PC-9 (cell line): Measurements from ENCODE around the gene FBH1.

Source experiments
- CTCF ChIP-seq: fragments of 200-600 bp; sonication (generic); conservative IDR thresholded peaks from 2 replicates; pipeline ENCODE4 v1.6.1; 2017; ENCODE audit warnings: mixed run types, antibody characterized with exemption, mild to moderate bottlenecking, moderate library complexity
- EZH2 ChIP-seq: fragments of 200-600 bp; sonication (generic); IDR thresholded peaks from 2 replicates; pipeline ENCODE4 v1.8.0; 2017; ENCODE audit warnings: antibody characterized with exemption, low read depth

- TF ChIP-seq CTCF (no peak), EZH2 (no peak)
These were observed 31.7 kb downstream of the FBH1 start for GRCh38 chr10:5921746-5922145.
